Mucosa of rectum (tissue), 2 donors: ENCODE results near the gene CFAP44.

Experiments
- H3K27ac ChIP-seq, 2 donors: one replicate each; pipeline ENCODE4 v1.7.0; 2013; ENCODE audit warnings: inconsistent platforms in 2 of 2, low read depth in 2 of 2, low read length in 2 of 2
- H3K27me3 ChIP-seq, 2 donors: one replicate each; pipeline ENCODE4 v1.7.0; 2013; ENCODE audit warnings: low read length in 2 of 2; ENCODE audit not compliant: control insufficient read depth in 2 of 2, insufficient read depth in 2 of 2
- H3K36me3 ChIP-seq, 2 donors: one replicate each; pipeline ENCODE4 v1.7.0; 2013; ENCODE audit warnings: low read length in 2 of 2; ENCODE audit not compliant: control insufficient read depth in 2 of 2, insufficient read depth in 2 of 2
- H3K4me1 ChIP-seq, 2 donors: one replicate each; pipeline ENCODE4 v1.7.0; 2013; ENCODE audit warnings: low read length in 2 of 2, mild to moderate bottlenecking in 1 of 2; ENCODE audit not compliant: control insufficient read depth in 2 of 2, insufficient read depth in 2 of 2
- H3K4me3 ChIP-seq, 2 donors: one replicate each; pipeline ENCODE4 v1.7.0; 2013; ENCODE audit warnings: low read length in 2 of 2
- H3K9ac ChIP-seq, 2 donors: one replicate each; pipeline ENCODE4 v1.7.0; 2013; ENCODE audit warnings: low read length in 2 of 2, low read depth in 1 of 2, mild to moderate bottlenecking in 1 of 2
- H3K9me3 ChIP-seq, 2 donors: one replicate each; pipeline ENCODE4 v1.7.0; 2013; ENCODE audit warnings: low read length in 2 of 2; ENCODE audit not compliant: control insufficient read depth in 2 of 2
- donor health status: healthy.
- donor health status: Normal muscosa, but diverticular disease.

The CFAP44 gene

DNA sequence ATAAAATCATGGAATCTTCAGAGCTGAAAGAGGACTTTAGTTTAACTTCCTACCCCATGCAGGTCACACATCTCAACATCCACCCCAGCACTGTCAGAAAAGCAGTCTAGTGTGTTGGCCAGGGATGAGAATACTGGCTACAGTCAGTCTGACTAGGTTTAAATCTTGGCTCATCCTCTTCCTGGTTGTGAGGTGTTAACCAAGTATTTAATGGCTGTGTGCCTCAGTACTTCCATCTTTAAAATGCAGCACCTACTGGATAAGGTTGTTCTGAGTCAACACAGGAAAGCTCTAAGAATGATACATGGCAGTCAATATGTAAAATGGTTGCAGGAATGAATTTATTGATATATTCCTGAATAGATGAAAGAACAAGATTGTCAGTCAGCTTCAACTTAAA, 3.1 kb downstream of the CFAP44 start:
- no peaks in the 10 kb centered on the region for H3K4me1 ChIP-seq
- H3K9me3 ChIP-seq = no peaks in the 10 kb centered on the region
- no peak overlapping the region for H3K9ac ChIP-seq
- no peaks in the 10 kb centered on the region for H3K36me3 ChIP-seq
- H3K4me3 ChIP-seq = no peak overlapping the region
- no peak overlapping the region for H3K27ac ChIP-seq
- H3K27me3 ChIP-seq = no peaks in the 10 kb centered on the region

GRCh38 chr3:113437411-113437810, 3.9 kb downstream of the CFAP44 start:
- Histone ChIP-seq H3K27me3 (no peaks in the 10 kb centered on the region), H3K9me3 (no peaks in the 10 kb centered on the region), H3K27ac (no peak overlapping the region), H3K9ac (no peak overlapping the region), H3K36me3 (no peaks in the 10 kb centered on the region), H3K4me1 (no peaks in the 10 kb centered on the region), H3K4me3 (no peak overlapping the region)

DNA sequence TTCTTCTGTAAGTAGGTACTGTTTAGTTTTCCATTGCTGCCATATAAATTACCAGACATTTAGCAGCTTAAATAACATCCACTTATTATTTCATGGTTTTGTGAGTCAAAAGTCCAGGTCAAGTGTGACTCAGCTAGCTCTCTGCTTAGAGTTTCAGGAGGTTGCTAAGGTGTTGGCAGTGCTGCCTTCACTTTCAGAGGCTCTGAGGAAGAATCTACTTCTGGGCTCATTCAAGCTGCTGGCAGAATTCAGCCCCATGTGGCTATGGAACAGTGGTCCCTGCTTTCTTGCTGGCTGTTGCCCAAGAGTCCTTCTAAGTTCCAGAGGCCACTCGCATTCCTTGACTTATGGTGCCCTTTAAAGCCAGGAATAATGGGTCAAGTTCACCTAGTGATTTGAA, 4.5 kb downstream of the CFAP44 start:
- Histone ChIP-seq H3K4me3 (no peak overlapping the region), H3K4me1 (no peaks in the 10 kb centered on the region), H3K36me3 (no peaks in the 10 kb centered on the region), H3K27me3 (no peaks in the 10 kb centered on the region), H3K27ac (no peak overlapping the region), H3K9ac (no peak overlapping the region), H3K9me3 (no peaks in the 10 kb centered on the region)

DNA sequence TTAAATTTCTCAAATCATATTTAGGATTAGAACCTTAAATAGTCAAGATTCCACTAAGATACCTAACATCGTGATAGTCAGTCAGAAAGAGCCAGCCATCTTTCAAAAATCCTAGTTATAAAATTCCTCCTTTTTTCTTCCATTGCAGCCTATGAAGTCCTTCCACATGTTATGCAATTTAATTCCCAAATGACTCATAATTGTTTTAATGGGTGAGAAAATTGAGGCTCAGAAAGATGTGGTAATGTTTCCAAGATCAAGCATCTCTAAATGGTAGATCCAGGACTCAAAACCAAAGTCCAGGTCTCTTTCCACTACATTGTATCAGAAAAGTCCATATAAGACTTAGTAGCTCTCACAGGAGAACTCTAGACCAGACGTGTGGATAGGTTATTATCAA, 9.5 kb downstream of the CFAP44 start:
- no peak overlapping the region for H3K9ac ChIP-seq
- H3K4me3 ChIP-seq = no peak overlapping the region
- H3K9me3 ChIP-seq = no peaks in the 10 kb centered on the region
- H3K36me3 ChIP-seq = peaks cover 3 to 13% of the 10 kb centered on the region in 2 donors
- H3K27ac ChIP-seq = no peak overlapping the region
- no peaks in the 10 kb centered on the region for H3K27me3 ChIP-seq
- no peaks in the 10 kb centered on the region for H3K4me1 ChIP-seq

- Histone ChIP-seq H3K27me3 (no peaks in the 10 kb centered on the region), H3K9ac (no peak overlapping the region), H3K4me1 (no peaks in the 10 kb centered on the region), H3K4me3 (no peak overlapping the region), H3K27ac (no peak overlapping the region), H3K36me3 (peaks cover 14 to 17% of the 10 kb centered on the region in 2 donors), H3K9me3 (no peaks in the 10 kb centered on the region)
Measured at GRCh38 chr3:113428581-113428980, 12.7 kb downstream of the CFAP44 start.

GRCh38 chr3:113423699-113424098, 17.6 kb downstream of the CFAP44 start:
- Histone ChIP-seq H3K9ac (no peak overlapping the region), H3K9me3 (no peaks in the 10 kb centered on the region), H3K27ac (no peak overlapping the region), H3K4me1 (no peaks in the 10 kb centered on the region), H3K4me3 (no peak overlapping the region), H3K27me3 (no peaks in the 10 kb centered on the region), H3K36me3 (peaks cover 12 to 18% of the 10 kb centered on the region in 2 donors)

DNA sequence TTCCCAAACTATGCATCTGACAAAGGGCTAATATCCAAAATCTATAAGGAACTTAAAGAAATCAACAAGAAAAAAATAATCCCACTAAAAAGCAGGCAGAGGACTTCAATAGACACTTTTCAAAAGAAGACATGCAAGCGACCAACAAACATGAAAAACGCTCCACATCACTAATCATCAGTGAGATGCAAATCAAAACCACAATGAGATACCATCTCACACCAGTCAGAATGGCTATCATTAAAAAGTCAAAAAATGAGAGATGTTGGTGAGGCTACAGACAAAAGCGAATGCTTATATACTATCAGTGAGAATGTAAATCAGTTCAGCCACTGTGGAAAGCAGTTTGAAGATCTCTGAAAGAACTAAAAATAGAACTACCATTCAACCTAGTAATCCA, 20.2 kb downstream of the CFAP44 start:
- no peaks in the 10 kb centered on the region for H3K9me3 ChIP-seq
- H3K27me3 ChIP-seq = no peaks in the 10 kb centered on the region
- H3K4me1 ChIP-seq = no peaks in the 10 kb centered on the region
- H3K36me3 ChIP-seq = peaks cover 0 to 8% of the 10 kb centered on the region in 2 donors
- H3K27ac ChIP-seq = no peak overlapping the region
- H3K9ac ChIP-seq = no peak overlapping the region
- H3K4me3 ChIP-seq = no peak overlapping the region

- Histone ChIP-seq H3K27me3 (no peaks in the 10 kb centered on the region), H3K4me3 (no peak overlapping the region), H3K27ac (no peak overlapping the region), H3K9ac (no peak overlapping the region), H3K4me1 (no peaks in the 10 kb centered on the region), H3K36me3 (peaks cover 0 to under 1% of the 10 kb centered on the region in 2 donors), H3K9me3 (no peaks in the 10 kb centered on the region)
Measured at GRCh38 chr3:113409676-113410075, 31.6 kb downstream of the CFAP44 start.

GRCh38 chr3:113405180-113405579, 36.1 kb downstream of the CFAP44 start:
- Histone ChIP-seq H3K4me1 (no peaks in the 10 kb centered on the region), H3K27me3 (no peaks in the 10 kb centered on the region), H3K27ac (no peak overlapping the region)

GRCh38 chr3:113404637-113405036, 36.7 kb downstream of the CFAP44 start:
- peaks cover 11 to 17% of the 10 kb centered on the region in 2 donors for H3K36me3 ChIP-seq
- H3K9me3 ChIP-seq = no peaks in the 10 kb centered on the region
- no peak overlapping the region for H3K27ac ChIP-seq
- no peak overlapping the region for H3K4me3 ChIP-seq
- no peak overlapping the region for H3K9ac ChIP-seq
- no peaks in the 10 kb centered on the region for H3K27me3 ChIP-seq
- H3K4me1 ChIP-seq = no peaks in the 10 kb centered on the region

More at GRCh38 chr3:113405180-113405579, 36.1 kb downstream of the CFAP44 start:
- no peak overlapping the region for H3K9ac ChIP-seq
- no peak overlapping the region for H3K4me3 ChIP-seq
- H3K36me3 ChIP-seq = peaks cover 11 to 16% of the 10 kb centered on the region in 2 donors
- no peaks in the 10 kb centered on the region for H3K9me3 ChIP-seq
